K562 (cell line): ENCODE measurements around the gene NLGN3. TPM values are rescaled to one million over a fixed set of nuclear protein-coding genes. Genes with fewer than 3 reads are reported as not detected.
A peak's percentile ranks its signal among the peaks of the same experiment; 100 is the strongest.

ENCODE experiments used
- ARID3B ChIP-seq: fragments of 250-450 bp; sonication (Bioruptor Pico); IDR thresholded peaks from 2 replicates; pipeline ENCODE4 v1.4.0; 2020; ENCODE audit warnings: borderline replicate concordance
- CTCF ChIP-seq, 3 experiments: IDR thresholded peaks in 2 of 3; conservative IDR thresholded peaks in 1 of 3; 2 replicates each; pipeline ENCODE4 v1.5.1; 2011 to 2012; ENCODE audit warnings: low read length in 3 of 3, mild to moderate bottlenecking in 3 of 3, control low read depth in 2 of 3, improper control_type of control experiment in 1 of 3, inconsistent platforms in 1 of 3, low read depth in 1 of 3, mixed read lengths in 1 of 3, moderate library complexity in 1 of 3; ENCODE audit not compliant: insufficient read depth in 2 of 3
- EZH2 ChIP-seq: IDR thresholded peaks from 2 replicates; pipeline ENCODE4 v1.6.1; 2012; ENCODE audit warnings: low read depth, mild to moderate bottlenecking, inconsistent platforms, low read length, borderline replicate concordance
- MNT ChIP-seq, 2 experiments: fragments of 450-650 bp; conservative IDR thresholded peaks; 2 replicates each; pipeline ENCODE4 v1.6.1; 2017; ENCODE audit warnings: mild to moderate bottlenecking in 2 of 2, moderate library complexity in 2 of 2
- RFX7 ChIP-seq: fragments of 250-450 bp; sonication (Bioruptor Pico); IDR thresholded peaks from 2 replicates; pipeline ENCODE4 v1.5.1; 2021; ENCODE audit warnings: mild to moderate bottlenecking
- SPI1 ChIP-seq: IDR thresholded peaks from 2 replicates; pipeline ENCODE4 v1.6.1; 2011; ENCODE audit warnings: low read depth, low read length, control low read depth, borderline replicate concordance
- ZBTB8A ChIP-seq: fragments of 450-650 bp; IDR thresholded peaks from 2 replicates; pipeline ENCODE4 v1.6.1; 2018; ENCODE audit warnings: mild to moderate bottlenecking, moderate library complexity; ENCODE audit not compliant: partially characterized antibody
- ZNF217 ChIP-seq: sonication (generic); formaldehyde crosslinking; IDR thresholded peaks from 2 replicates; pipeline ENCODE4 v1.8.0; 2022; ENCODE audit warnings: mild to moderate bottlenecking, missing genetic modification reagents
- ZNF507 ChIP-seq: conservative IDR thresholded peaks from 2 replicates; pipeline ENCODE4 v1.6.1; 2017; ENCODE audit warnings: missing genetic modification characterization, missing compliant biosample characterization
- polyA plus RNA-seq, 8 experiments: library from polyadenylated mRNA; depleted of rRNA in 4 of 8; stranded (reverse) in 5 of 8; unstranded in 3 of 8; fragments of >200 nt; fragmentation: Nextera tagmentation in 2 of 8; fragmentation: Illumina TruSeq in 1 of 8; extraction: Ambion mirVana in 2 of 8; extraction: Trizol in 1 of 8; gene quantifications; 2 replicates each; pipeline versions ENCODE4 v1.2.1 to v1.2.3, GENCODE V29; 2011 to 2014; ENCODE audit warnings: inconsistent platforms in 1 of 8, missing spikeins in 1 of 8
- total RNA-seq, 7 experiments: library from RNA; depleted of rRNA in 6 of 7; stranded (reverse); fragments of >200 nt in 6 of 7; fragmentation: Illumina TruSeq in 2 of 7; extraction: Trizol in 2 of 7; gene quantifications; 2 replicates each; pipeline versions ENCODE4 v1.2.1 to v1.2.3, GENCODE V29; 2011 to 2021; ENCODE audit warnings: low replicate concordance in 1 of 7
- TF ChIP-seq, protein P1 (sequence below): fragments of 450-650 bp; IDR thresholded peaks from 2 replicates; pipeline ENCODE4 v1.6.1; 2017; ENCODE audit warnings: antibody characterized with exemption, mild to moderate bottlenecking
- TF ChIP-seq, protein P2 (sequence below): fragments of 200-800 bp; sonication (Bioruptor generic); IDR thresholded peaks from 2 replicates; pipeline ENCODE4 v1.6.1; 2017; ENCODE audit warnings: missing genetic modification characterization, missing compliant biosample characterization
- TF ChIP-seq, protein P3 (sequence below): sonication (generic); formaldehyde crosslinking; IDR thresholded peaks from 2 replicates; pipeline ENCODE4 v1.8.1; 2023; ENCODE audit warnings: mild to moderate bottlenecking, missing genetic modification reagents

The NLGN3 gene
- total and polyA plus RNA-seq, 9 of the 15 experiments (the other 6 are each of a cell fraction or from before 2014, with no cell fraction given) = 0.03 to 0.86 (median 0.25) TPM

DNA sequence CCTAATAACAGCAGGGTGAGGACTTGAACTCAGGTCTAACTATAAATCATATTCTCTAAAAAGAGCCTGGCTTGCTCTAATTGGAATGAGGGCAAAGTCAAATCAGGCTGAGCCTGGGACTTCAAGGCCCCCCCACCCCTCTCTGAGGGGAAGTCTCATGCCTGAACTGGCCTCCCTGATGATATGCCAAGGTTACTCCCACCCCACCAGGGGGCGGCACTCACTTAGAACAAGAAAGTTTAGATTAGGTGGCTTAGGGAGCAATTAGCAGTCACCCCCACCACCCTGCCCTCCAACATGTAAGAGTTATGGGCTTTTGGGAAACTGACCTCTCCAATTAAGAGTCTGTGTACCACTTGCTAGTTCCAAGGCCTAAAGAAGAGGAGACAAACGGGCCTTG, 46.3 kb upstream of the NLGN3 start (continued):
- TF ChIP-seq, protein P1, sequence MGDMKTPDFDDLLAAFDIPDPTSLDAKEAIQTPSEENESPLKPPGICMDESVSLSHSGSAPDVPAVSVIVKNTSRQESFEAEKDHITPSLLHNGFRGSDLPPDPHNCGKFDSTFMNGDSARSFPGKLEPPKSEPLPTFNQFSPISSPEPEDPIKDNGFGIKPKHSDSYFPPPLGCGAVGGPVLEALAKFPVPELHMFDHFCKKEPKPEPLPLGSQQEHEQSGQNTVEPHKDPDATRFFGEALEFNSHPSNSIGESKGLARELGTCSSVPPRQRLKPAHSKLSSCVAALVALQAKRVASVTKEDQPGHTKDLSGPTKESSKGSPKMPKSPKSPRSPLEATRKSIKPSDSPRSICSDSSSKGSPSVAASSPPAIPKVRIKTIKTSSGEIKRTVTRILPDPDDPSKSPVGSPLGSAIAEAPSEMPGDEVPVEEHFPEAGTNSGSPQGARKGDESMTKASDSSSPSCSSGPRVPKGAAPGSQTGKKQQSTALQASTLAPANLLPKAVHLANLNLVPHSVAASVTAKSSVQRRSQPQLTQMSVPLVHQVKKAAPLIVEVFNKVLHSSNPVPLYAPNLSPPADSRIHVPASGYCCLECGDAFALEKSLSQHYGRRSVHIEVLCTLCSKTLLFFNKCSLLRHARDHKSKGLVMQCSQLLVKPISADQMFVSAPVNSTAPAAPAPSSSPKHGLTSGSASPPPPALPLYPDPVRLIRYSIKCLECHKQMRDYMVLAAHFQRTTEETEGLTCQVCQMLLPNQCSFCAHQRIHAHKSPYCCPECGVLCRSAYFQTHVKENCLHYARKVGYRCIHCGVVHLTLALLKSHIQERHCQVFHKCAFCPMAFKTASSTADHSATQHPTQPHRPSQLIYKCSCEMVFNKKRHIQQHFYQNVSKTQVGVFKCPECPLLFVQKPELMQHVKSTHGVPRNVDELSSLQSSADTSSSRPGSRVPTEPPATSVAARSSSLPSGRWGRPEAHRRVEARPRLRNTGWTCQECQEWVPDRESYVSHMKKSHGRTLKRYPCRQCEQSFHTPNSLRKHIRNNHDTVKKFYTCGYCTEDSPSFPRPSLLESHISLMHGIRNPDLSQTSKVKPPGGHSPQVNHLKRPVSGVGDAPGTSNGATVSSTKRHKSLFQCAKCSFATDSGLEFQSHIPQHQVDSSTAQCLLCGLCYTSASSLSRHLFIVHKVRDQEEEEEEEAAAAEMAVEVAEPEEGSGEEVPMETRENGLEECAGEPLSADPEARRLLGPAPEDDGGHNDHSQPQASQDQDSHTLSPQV = peak; percentile 28; the same call in 1 of the 2 replicates
- no peak for TF ChIP-seq EZH2
- TF ChIP-seq, protein P2, sequence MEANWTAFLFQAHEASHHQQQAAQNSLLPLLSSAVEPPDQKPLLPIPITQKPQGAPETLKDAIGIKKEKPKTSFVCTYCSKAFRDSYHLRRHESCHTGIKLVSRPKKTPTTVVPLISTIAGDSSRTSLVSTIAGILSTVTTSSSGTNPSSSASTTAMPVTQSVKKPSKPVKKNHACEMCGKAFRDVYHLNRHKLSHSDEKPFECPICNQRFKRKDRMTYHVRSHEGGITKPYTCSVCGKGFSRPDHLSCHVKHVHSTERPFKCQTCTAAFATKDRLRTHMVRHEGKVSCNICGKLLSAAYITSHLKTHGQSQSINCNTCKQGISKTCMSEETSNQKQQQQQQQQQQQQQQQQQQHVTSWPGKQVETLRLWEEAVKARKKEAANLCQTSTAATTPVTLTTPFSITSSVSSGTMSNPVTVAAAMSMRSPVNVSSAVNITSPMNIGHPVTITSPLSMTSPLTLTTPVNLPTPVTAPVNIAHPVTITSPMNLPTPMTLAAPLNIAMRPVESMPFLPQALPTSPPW (CRISPR knock-in tag) = peak; percentile 73
- TF ChIP-seq MNT (conservative IDR thresholded peaks at IDR 0.05) = no peak
- no peak for TF ChIP-seq ZBTB8A
- TF ChIP-seq RFX7 = no peak
- TF ChIP-seq ARID3B (CRISPR knock-in tag) = no peak
- peak; percentile 49; the same call in 1 of the 2 replicates for TF ChIP-seq SPI1
- TF ChIP-seq ZNF507 (tag) = no peak
- peak; percentile 69 to 73 (median 72) for TF ChIP-seq CTCF (IDR thresholded peaks at IDR 0.05 in 2 of 3, conservative IDR thresholded peaks at IDR 0.05 in 1 of 3; ENCODE audit: insufficient read depth in 2 of 3, low read depth in 1 of 3, low read length in 3 of 3)
- TF ChIP-seq ZNF217 = no peak
- TF ChIP-seq, protein P3, sequence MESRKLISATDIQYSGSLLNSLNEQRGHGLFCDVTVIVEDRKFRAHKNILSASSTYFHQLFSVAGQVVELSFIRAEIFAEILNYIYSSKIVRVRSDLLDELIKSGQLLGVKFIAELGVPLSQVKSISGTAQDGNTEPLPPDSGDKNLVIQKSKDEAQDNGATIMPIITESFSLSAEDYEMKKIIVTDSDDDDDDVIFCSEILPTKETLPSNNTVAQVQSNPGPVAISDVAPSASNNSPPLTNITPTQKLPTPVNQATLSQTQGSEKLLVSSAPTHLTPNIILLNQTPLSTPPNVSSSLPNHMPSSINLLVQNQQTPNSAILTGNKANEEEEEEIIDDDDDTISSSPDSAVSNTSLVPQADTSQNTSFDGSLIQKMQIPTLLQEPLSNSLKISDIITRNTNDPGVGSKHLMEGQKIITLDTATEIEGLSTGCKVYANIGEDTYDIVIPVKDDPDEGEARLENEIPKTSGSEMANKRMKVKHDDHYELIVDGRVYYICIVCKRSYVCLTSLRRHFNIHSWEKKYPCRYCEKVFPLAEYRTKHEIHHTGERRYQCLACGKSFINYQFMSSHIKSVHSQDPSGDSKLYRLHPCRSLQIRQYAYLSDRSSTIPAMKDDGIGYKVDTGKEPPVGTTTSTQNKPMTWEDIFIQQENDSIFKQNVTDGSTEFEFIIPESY (CRISPR knock-in tag) = no peak
